GM04503 (cell line): ENCODE results near the gene SIX4.
"Not testable (repeated sequence)": the region's sequence is repeated elsewhere in the genome, so short reads cannot be mapped to it uniquely, and the experiment has no call there.

Source experiments
- DNase-seq: peaks from one replicate; pipeline ENCODE4 v3.0.0-alpha.2; 2012; ENCODE audit warnings: low read depth

Gene SIX4

DNA sequence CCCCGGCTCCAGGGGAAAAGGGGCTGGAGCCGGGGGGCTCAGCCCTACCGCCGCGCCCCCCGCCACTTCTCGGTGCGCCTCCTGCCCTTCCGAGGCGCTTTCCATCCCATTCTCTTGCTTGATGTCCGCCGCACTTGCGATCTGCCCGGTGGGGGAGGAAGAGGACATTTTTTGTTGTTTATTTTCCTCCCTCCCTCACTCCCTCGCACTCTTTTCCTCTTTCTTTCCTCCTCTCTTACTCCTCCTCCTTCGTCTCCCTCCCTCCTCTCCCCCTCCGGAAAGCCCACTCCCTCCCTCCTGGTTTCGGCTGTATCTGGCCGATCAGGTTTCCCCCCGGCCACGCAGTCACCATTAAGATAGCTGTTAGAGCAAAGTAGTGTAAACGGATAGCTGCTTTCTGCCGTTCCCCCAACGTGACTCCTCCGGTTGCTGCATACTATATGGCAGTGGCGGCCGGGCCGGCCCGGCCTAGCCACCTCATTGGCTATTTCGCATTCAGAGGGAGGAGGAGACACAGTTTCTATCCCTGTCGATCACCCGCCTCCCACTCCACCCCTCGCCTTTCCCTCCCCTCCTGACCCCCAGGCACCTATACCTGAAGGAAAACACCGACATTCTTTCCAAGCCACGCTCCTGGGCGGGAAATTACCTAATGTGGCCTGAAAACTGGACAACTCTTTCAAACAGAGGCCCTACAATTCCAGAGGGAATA lies at the start of gene SIX4:
SIX4 (minus strand) TSS at position 445 of the 712 bp plus-strand sequence; CDS start at position 168, 277 bp downstream.
- DNase-seq, result peak; percentile 48

DNA sequence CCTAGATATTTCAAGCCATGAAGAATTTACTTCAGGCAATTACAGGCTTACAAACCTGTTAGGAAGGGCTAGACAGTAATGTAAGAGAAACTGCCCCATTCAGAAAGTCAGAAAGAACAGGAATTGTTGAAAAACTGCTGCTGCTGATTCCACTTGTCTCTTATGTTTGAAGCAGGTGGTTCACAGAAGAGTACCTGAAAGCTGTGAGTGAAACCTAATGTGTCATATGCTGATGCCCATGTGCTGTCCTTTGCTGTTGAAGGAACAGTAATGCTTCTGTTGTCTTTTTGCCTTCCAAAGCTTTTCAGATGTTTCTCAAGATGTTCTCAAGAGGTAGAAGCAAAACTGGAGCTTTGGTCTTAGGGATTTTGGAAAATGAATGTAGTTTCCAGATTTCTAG lies 49.4 kb upstream of the SIX4 start:
- DNase-seq, result no peak

DNA sequence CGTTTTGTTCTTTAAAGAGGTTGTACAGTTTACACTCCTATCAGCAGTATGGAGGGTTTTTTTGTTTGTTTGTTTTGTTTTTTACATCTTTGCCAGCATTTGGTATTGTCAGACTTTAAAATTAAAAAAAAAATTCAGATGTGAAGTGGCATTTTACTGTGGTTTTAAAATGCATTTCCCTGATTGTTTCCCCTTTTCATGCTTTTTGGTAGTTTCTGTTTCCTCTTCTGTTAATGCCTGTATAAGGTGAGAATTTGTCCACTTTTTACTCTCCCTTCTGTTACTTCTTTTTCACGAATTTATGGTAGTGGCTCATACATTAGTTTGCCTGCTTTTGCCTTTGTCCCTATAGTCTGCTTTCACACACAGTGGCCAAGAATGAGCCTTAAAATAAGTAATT lies 47.0 kb upstream of the SIX4 start:
- DNase-seq, result no peak

DNA sequence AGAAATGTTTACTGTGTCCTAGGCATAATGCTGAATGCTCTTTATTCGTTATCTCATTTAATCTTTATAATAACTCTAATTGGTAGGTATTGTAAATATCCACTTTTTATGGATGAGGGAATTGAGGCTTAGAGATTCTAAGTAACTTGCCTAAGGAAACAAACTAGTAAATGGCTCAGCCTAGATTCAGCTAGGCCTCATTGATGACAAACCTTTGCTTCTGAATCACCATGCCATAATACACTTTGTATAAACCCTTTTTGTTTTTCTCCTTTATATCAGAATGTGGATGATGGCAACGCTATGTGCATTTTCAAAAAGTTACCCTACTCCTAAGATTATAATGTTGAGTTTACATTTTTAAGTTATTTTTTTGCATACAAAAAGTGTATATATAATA lies 44.5 kb upstream of the SIX4 start:
- no peak for DNase-seq

DNA sequence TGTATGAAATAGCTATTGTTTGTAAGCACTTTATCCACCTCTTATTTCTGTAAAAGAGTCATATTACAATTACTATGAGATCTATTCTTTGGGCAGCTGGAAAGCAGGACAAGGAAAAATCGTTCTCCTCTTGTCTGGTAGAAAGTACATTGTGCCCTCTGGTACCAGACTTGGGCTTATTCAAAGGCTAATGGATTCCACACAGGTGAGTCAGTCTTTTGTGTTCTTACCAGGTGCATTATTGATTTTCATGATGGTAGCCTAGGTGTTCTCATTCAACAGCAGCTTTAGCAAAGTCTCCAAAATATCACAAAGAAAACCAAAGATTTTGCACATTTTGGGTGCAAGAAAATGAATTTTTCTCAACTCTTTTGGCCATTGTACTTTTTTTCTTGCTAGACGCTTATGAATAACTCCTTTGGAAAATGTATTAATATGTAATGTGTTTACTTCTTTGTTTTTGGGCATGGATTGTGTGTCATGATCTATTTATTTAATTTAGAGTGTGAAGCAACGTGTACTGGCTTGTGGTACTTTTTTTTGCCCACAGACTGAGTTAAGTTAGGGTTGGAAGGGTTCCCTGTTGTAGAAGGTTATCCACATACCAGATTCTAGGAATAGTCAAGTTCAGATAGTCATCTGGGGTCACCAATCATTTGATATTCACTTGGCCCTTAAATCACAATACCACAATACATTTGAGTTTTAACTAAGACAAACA lies 36.7 kb upstream of the SIX4 start:
- DNase-seq, result no peak

DNA sequence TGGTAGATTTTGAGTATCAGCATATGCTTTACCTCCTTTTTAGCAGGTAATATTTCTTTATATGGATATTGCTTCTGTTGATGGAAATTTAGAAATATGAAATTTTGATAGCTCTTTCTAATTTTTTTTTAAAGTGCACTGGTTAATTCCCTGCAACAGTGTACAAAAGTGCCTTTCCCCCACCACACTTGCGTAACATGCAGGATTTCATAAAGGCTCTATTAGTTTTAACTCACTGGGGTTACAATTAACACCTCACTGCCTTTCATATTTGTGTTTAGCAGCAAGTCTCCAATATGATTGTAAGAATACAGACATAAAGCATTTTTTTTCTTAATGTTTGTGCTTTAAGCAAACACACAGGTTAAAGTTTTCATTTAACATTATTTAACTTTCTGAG lies 36.1 kb upstream of the SIX4 start:
- no peak for DNase-seq

DNA sequence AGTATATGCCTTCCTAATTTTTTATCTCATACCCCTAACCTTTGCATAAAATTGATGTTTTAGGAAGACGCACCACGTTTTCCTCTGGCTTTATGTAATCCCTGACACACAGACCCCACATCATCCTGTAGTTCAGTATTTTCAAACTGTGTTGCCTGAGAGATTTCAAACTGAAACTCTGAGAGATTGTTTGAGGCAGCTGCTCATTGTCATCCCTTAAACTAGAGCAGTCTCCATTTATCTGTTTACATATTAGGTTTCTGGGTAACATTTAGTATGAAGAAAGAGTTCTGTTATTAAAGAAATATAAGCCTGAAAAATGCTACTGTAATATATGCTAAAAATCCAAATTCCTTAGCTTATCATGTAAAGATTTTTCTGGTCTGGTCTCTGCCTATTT lies 34.7 kb upstream of the SIX4 start:
- no peak for DNase-seq

DNA sequence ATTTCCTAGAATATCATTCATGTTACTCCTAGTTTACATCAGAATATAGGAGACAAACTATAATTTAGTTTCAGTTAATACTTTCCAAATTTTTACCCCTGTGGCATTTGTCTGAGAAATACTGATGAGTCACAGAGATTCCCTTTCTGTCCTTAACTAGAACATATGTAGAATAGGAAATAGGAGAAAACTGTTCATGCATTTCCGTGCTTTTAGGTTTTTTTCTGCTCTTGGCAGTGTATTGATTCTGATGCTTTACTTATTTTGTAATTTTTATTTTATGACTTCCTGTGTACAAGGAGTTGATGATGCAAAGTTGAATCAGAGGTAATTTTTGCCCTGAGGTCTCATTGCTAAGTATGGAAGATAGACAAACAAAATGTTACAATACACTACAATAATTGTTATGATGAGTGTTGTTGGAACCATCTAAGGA lies 33.4 kb upstream of the SIX4 start:
- peak; percentile 60 for DNase-seq

DNA sequence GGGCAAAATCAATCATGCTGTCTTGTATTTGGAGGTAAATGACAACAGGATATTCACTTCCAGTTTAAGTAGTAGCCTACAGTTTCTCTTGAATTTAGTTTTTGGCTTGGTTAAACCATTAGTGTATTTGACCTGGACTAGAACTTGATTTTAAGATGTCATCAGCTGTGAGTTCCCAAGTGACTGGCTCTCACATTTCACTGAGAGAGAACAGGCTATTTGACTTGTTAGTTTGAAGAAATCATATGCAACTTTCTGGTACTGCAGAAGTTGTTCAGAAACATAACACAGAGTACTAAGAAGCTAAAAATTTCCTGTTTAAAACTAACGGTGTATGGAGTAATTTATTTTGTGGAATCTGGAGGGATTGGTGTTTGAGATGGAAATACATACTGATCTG lies 32.7 kb upstream of the SIX4 start:
- DNase-seq, result no peak

DNA sequence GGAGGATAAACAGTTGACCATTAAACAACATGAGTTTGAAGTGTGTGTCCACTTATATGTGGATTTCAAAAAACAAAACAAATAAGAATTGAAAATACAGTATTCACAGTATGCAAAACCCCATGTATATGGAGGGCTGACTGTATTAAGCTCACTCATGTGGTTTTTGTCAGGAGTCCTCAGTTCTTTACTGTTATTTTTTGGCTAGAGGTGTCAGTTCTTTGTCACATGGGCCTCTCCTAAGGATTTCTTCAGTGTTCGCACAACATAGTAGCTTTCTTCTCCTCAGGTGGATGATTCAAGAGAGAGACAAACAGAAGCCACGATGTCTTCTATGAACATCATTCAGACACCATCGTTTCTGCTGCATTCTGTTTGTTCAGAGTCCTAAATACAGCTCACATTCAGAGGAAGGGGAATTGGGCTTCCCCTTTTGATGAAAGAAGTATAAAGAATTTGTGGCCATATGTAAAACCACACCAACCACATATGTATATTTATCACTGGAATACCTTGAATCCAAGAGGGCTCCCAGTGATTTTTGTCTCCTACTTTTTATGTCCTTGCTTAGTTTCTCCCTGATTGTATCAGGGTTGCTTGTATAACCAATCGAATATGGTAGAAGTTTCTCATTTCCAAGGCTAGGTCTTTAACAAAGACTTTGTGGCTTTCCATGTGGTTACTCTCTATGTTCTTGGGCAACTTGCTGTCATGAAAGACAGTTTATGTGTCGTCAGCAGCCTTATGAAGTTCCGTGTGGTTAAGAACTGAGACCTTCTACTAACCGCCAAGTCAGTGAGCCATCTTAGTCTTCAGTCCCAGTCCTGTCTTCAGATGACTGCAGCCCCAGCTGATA lies 29.3 kb upstream of the SIX4 start:
- no peak for DNase-seq

DNA sequence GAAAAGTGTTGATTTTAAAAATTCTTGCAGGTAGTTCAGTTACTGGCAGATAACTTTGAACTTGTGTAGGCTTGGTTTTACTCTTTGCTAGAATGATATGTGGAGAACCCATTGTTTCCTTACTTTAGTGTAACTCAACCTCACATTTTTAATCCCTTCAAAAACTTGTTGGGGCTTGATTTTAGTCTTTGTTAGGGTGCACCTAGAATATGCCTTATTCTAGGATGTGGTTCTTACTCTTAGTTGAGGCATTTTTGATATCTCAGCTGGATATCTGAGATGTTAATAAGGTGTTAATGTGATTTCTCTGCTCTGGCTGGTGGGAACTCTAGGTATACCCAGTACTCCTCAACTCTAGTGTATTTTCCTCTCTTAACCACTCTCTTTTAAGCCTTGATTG lies 20.4 kb upstream of the SIX4 start:
- no peak for DNase-seq

DNA sequence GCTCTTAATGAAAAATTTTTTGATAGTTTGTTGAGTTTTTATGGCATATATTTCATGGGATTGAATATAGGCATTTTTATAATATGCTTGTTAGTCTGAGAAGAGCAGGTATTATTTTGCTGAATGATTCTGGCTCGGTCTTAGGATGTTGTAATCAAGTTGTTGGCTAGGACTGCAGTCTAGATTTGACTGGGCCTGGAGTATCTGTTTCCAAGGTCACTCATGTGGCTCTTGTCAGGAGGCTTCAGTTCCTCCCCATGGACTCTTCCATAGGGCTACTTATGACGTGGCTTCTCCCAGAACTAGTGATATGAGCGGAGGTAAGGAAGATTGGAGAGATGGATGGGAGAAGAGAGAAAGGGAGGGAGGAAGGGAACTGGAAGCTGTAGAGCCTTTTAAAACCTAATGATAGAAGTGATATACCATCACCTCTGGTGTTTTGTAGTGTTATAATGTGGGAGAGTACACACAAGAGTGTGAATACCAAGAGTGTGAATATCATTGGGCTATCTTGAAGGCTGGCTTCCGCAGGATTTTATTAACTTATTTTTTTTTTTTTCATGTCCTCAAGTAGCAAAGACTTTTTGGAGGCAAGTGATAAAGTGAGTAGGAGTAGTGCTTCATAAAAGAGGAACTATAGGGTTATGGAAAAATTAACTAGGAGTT lies 14.8 kb upstream of the SIX4 start:
- no peak for DNase-seq

DNA sequence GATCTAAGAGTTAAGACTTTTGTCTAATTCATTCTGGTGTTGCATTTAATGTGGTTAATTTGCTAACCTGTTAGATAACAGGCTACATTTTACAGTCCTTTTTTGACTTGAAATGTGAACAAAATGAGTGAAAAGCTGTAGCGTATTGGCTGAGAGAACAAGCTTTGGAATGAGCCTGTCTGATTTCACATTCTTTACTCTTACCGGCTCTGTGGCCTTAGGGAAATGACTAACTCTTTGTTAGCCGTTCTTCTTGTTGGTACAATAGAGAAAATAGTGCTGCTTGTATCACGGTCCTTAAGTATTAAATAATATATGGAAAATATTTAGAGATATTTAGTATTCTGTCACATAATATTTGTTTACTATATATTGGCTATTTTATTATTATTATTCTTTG lies 12.3 kb upstream of the SIX4 start:
- peak; percentile 49 for DNase-seq

DNA sequence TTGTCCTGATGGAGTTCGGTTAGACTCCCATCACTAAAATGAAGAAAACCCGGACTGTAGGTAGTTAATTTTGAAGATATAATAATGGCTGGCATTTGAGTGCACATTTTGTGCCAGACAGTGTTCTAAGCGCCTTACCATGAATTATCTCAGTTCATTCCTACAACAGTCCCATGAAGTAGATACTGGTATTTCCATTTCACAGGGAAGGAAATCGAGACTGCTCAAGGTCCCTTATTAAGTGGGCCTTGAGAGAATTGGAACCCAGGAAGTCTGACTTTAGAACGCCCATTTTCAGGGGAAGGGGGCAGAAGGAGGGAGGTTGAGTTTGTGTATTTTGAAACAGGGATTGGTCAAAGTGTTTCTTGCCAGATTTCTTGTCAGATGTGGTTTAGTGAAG lies 11.3 kb upstream of the SIX4 start:
- DNase-seq, result no peak

DNA sequence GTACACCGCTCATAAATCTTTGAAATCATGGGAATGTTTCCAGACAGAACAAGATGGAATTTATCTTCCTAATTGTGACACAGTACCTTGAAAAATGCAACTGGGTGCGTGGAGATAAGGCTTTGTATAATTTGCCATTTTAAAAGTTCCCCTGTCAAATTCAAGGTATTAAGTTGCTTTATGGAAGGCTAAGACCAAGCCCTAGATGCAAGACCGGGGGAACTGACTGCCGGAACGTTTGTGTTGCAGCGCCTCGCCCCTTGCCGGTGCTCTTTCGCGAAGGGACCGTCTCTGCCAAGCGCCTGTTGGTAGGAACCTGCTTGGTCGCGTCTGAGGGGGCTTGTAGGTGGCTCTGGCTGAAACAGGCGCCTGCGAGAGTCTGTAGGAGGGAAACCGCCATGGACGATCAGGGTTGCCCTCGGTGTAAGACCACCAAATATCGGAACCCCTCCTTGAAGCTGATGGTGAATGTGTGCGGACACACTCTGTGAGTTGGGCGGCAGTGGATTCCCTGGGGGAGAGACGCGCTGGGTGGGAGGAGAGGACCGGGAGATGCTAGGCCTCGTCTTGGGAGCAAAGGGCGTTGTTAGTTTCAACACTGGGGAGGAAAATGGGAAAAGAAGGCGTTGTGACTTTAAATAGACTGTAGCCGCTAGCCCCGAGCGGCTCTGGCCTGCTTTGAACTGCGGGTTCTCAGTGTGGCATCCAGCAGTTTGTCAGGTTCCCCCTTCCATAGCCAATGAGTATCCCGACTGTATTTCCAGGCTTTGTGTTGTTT lies 10.5 kb upstream of the SIX4 start, which contains the start of gene MNAT1:
MNAT1 (plus strand) TSS at position 297 of the 778 bp plus-strand sequence; CDS start at position 399, 102 bp downstream.
- peak; percentile 46 for DNase-seq

DNA sequence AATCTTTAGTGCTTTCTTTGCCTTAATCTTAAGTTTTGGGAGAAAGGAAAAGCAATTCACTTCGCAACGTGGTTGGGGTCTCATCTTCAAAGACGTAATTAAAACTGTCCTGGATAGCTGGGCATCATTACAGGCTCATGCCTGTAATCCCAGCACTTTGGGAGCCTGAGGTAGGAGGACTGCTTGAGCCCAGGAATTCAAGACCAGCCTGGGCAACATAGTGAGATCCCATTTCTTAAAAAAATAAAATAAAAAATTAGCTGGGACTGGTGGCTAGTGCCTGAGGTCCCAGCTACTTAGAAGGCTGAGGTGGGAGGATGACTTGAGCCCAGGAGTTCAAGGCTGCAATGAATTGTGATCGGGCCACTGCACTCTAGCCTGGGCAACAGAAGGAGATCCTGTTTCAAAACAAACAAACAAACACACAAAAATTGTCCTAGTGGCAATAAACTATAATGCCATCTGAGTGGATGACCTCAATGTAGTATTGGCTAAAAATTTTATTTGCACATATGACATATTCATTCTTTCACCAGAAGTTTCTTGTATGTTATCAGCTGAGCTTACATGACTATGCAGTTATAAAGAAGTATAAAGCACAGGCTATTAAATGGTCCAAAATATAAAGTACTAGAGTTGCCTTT lies 8.8 kb upstream of the SIX4 start:
- DNase-seq, result no peak

DNA sequence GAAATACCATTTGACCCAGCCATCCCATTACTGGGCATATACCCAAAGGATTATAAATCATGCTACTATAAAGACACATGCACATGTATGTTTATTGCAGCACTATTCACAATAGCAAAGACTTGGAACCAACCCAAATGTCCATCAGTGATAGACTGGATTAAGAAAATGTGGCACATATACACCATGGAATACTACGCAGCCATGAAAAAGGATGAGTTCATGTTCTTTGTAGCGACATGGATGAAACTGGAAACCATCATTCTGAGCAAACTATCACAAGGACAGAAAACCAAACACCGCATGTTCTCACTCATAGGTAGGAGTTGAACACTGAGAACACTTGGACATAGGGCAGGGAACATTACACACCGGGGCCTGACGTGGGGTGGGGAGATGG lies 7.1 kb upstream of the SIX4 start:
- not testable (repeated sequence) for DNase-seq

DNA sequence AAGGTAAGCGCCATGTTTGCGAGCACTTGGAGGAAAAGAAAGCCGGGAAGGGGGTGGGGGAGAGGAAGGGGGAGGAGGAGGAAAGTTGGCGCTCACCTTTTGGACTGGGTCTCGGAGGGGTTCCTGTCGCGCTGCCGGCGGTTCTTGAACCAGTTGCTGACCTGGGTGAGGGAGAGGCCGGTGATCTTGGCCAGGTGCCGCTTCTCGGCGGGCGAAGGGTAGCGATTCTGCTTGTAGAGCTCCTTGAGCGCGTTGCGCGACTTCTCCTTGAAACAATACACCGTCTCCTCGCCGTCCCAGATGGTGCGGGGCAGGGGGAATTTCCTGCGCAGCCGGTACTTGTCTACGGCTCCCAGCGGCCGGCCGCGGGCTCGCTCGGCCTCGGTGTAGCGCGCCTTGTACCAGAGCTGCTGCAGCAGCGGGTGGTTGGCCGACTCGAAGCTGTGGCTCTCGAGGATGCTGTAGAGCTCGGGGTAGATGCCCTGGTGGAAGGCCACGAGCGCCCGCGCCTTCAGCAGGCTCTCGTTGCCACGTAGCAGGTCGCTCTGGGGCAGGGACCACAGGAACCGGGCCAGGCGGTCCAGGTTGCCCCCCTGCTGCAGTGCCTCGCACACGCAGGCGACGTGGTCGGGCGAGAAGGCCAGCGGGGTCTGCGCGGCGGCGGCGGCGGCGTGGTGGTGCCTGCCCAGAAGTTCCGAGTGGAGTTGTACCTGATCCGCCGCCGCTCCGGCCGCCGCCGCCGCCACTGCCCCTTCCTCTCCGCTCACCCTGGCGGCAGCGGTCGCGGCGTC lies 840 bp downstream of the SIX4 start:
- no peak for DNase-seq

DNA sequence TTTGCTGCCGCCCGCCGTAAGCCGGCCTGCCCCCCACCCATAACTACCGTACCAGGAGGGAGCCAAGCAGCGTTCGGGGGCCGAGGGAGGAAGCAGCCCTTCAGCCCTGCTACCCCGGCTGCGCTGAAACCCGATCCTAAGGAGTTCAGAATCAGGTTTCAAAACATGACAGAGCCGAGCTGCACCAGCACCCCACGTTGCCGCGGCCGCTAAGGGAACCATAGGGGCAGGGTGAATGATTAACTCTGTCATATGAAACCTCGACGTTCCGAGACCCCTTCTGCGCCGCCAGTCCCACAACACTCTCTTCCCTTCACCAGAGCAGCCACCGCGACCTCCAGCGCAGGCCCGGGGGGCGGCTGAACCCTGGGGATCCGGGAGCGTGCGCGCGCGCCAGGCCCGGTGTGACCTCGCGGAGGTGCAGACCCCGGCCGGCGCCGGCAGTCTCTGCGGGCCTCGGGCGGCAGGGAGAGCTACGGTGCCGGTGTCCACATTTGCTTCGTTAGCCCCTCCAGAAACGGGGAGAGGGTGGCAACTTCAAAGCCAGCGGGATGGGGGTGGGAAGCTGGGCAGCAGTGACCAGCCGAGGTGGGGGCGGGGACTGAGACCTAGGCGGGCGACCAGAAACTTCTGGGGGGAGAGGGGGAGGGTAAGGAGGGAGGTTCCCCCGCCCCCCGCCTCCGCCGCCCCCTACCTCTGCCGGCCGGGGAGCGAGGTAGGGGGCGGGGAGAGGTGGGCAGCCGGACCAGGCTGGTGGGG lies 1.6 kb downstream of the SIX4 start:
- DNase-seq, result no peak

DNA sequence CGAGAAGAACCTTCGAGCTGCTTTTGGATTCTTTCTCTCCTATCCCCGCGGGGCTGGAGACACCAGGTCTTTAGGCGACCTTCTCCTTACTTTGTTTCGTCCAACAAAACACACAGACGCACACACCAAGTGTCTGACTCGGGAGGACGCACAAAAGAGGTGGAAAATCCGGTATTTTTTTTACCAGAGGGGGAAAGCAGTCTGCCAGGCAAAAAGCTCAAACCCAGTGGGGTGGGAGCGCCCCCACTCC lies 2.1 kb downstream of the SIX4 start:
- DNase-seq, result no peak
